GM23338 (cell line): ENCODE results near the gene MRAS.
A peak's percentile ranks its signal among the peaks of the same experiment; 100 is the strongest.

Experiments used
- CTCF ChIP-seq, 2 experiments: fragments of 200-600 bp in 1 of 2; sonication (generic) in 1 of 2; conservative IDR thresholded peaks; 2 replicates each; pipeline versions ENCODE4 v1.5.1 to v1.6.1; 2016 to 2017; ENCODE audit warnings: antibody characterized with exemption in 2 of 2, low read depth in 2 of 2, mild to moderate bottlenecking in 2 of 2, moderate library complexity in 1 of 2
- POLR2AphosphoS5 ChIP-seq: IDR thresholded peaks from 2 replicates; pipeline ENCODE4 v1.6.1; 2016; ENCODE audit warnings: antibody characterized with exemption, low read depth
- REST ChIP-seq: IDR thresholded peaks from one replicate; pipeline ENCODE4 v1.6.1; 2018; ENCODE audit warnings: antibody characterized with exemption; ENCODE audit not compliant: unreplicated experiment
- ZNF331 ChIP-seq: fragments of 250-450 bp; sonication (Bioruptor Pico); IDR thresholded peaks from 2 replicates; pipeline ENCODE4 v1.5.0; 2020; ENCODE audit warnings: low read depth, mild to moderate bottlenecking, moderate library complexity

GRCh38 chr3:138328341-138328740 is 20.0 kb upstream of the MRAS start:
- TF ChIP-seq CTCF (conservative IDR thresholded peaks at IDR 0.05; ENCODE audit: low read depth in 2 of 2) (peak; percentile 38 to 57), REST (no peak), ZNF331 (no peak), POLR2AphosphoS5 (no peak)
